GM13977 (cell line): ENCODE data around the gene PRG3.

ENCODE experiments used
- DNase-seq: peaks from one replicate; pipeline ENCODE4 v3.0.0; 2012; ENCODE audit warnings: low spot score
- CTCF ChIP-seq: IDR thresholded peaks from 2 replicates; pipeline ENCODE4 v1.5.1; 2012; ENCODE audit warnings: mild to moderate bottlenecking, control low read depth; ENCODE audit not compliant: insufficient read depth; ENCODE audit errors: extremely low read depth, missing control alignments
- in situ Hi-C: fragments of 300-500 bp; cut with MboI; formaldehyde crosslinking; loops from one replicate; pipeline ENCODE4 v1.12.0; 2022; ENCODE audit warnings: low sequenced_read_pairs, low pct_unique_long_range_greater_than_20kb, mixed read lengths, inconsistent platforms; ENCODE audit not compliant: unreplicated experiment

Gene PRG3

GRCh38 chr11:57376095-57377090 lies 4.6 kb downstream of the PRG3 start:
- TF ChIP-seq CTCF, result no peak
- peak; percentile 16 for DNase-seq
- in situ Hi-C loops, result no loop called here

GRCh38 chr11:57375490-57375889 lies 5.5 kb downstream of the PRG3 start:
- DNase-seq, result peak; percentile 24
- in situ Hi-C loops, result no loop called here
- no peak for TF ChIP-seq CTCF

- TF ChIP-seq CTCF, result no peak
- no peak for DNase-seq
- in situ Hi-C loops, result loop anchor here (25.0 kb wide), 2 partner anchors 137 to 262 kb away; partner anchors contain the start of genes SLC43A1 and YPEL4
Measured at GRCh38 chr11:57374966-57375365, 6.0 kb downstream of the PRG3 start.

GRCh38 chr11:57373146-57373545 lies 7.8 kb downstream of the PRG3 start:
- TF ChIP-seq CTCF, result no peak
- DNase-seq, result no peak
- in situ Hi-C loops, result loop anchor here (25.0 kb wide), 2 partner anchors 139 to 264 kb away; partner anchors contain the start of genes SLC43A1 and YPEL4

- in situ Hi-C loops, result loop anchor here (25.0 kb wide), 2 partner anchors 141 to 266 kb away; partner anchors contain the start of genes SLC43A1 and YPEL4
- TF ChIP-seq CTCF, result no peak
- DNase-seq, result no peak
Measured at GRCh38 chr11:57370941-57371340, 10.0 kb downstream of the PRG3 start.

GRCh38 chr11:57370251-57370650 lies 10.7 kb downstream of the PRG3 start:
- no peak for TF ChIP-seq CTCF
- in situ Hi-C loops, result loop anchor here (25.0 kb wide), 2 partner anchors 142 to 267 kb away; partner anchors contain the start of genes SLC43A1 and YPEL4
- DNase-seq, result no peak
